Uterus (tissue), 2 donors: ENCODE data around the gene TAP1.

Source experiments
- CTCF ChIP-seq, 4 experiments: fragments of 200-600 bp in 2 of 4; fragments of 450-650 bp in 2 of 4; sonication (generic) in 2 of 4; IDR thresholded peaks; one replicate each; pipeline ENCODE4 v1.5.1; 2016 to 2019; ENCODE audit warnings: antibody characterized with exemption in 4 of 4, mild to moderate bottlenecking in 2 of 4, moderate library complexity in 1 of 4
- POLR2A ChIP-seq, 2 donors: fragments of 450-650 bp; IDR thresholded peaks; one replicate each; pipeline ENCODE4 v1.6.1; 2016; ENCODE audit warnings: antibody characterized with exemption in 2 of 2, mild to moderate bottlenecking in 1 of 2, moderate library complexity in 1 of 2

- no peak for TF ChIP-seq CTCF (IDR thresholded peaks at IDR 0.05)
- no peak for TF ChIP-seq POLR2A (IDR thresholded peaks at IDR 0.05)
Measured at GRCh38 chr6:32849126-32849525, 4.4 kb downstream of the TAP1 start.
